CD4-positive, alpha-beta T cell (primary cell): ENCODE measurements around the gene MTM1. TPM values are rescaled to one million over a fixed set of nuclear protein-coding genes. Genes with fewer than 3 reads are reported as not detected.
A peak's percentile ranks its signal among the peaks of the same experiment; 100 is the strongest.

ENCODE experiments used
- ATAC-seq: fragments of 200-7000 bp; cut with Tn5 transposase; one replicate; pipeline ENCODE4 v1.10.0; 2022; ENCODE audit warnings: mild to moderate bottlenecking; ENCODE audit not compliant: poor library complexity
- CTCF ChIA-PET: fragments of 350-600 bp; sonication (Branson Sonifier 250); formaldehyde crosslinking; loops from one replicate; lab custom pipeline; 2021; ENCODE audit warnings: antibody characterized with exemption, inconsistent platforms; lab: Charles Lee
- POLR2A ChIA-PET: fragments of 350-600 bp; sonication (Branson Sonifier 250); formaldehyde crosslinking; loops from one replicate; lab custom pipeline; 2021; ENCODE audit warnings: antibody characterized with exemption, inconsistent platforms; lab: Charles Lee
- DNase-seq, 14 experiments: peaks; one replicate each; pipeline ENCODE4 v3.0.0-alpha.2; 2013 to 2020; ENCODE audit warnings: mixed read lengths in 2 of 14
- H3K27ac ChIP-seq, 2 donors: one replicate each; pipeline versions ENCODE4 v1.5.1 to v1.7.0; 2013; ENCODE audit warnings: low read length in 2 of 2, low read depth in 1 of 2, mild to moderate bottlenecking in 1 of 2
- H3K27me3 ChIP-seq, 2 experiments: 1 replicate in 1 of 2; 2 replicates in 1 of 2; pipeline versions ENCODE4 v1.6.1 to v1.7.0; 2013; ENCODE audit warnings: low read length in 2 of 2, control low read depth in 1 of 2, mild to moderate bottlenecking in 1 of 2, moderate library complexity in 1 of 2; ENCODE audit not compliant: insufficient read depth in 2 of 2, control insufficient read depth in 1 of 2
- H3K36me3 ChIP-seq: one replicate; pipeline ENCODE4 v1.6.1; 2013; ENCODE audit warnings: low read length, control low read depth; ENCODE audit not compliant: insufficient read depth
- H3K4me1 ChIP-seq: one replicate; pipeline ENCODE4 v1.6.1; 2013; ENCODE audit warnings: low read length, control low read depth; ENCODE audit not compliant: insufficient read depth
- H3K4me3 ChIP-seq: one replicate; pipeline ENCODE4 v1.5.1; 2013; ENCODE audit warnings: mild to moderate bottlenecking, low read length, moderate library complexity
- H3K9me3 ChIP-seq, 2 experiments: 1 replicate in 1 of 2; 2 replicates in 1 of 2; pipeline versions ENCODE4 v1.6.1 to v1.7.0; 2013; ENCODE audit warnings: low read length in 2 of 2, mild to moderate bottlenecking in 2 of 2, control low read depth in 1 of 2, moderate library complexity in 1 of 2; ENCODE audit not compliant: control insufficient read depth in 1 of 2, insufficient read depth in 1 of 2
- H3K27ac Mint-ChIP-seq: one replicate; pipeline ENCODE4 v1.8.0; 2020; ENCODE audit warnings: mixed read lengths
- H3K27me3 Mint-ChIP-seq: one replicate; pipeline ENCODE4 v1.8.0; 2021; ENCODE audit warnings: mixed read lengths
- H3K36me3 Mint-ChIP-seq: one replicate; pipeline ENCODE4 v1.8.0; 2021; ENCODE audit warnings: low read depth, mixed read lengths
- H3K4me1 Mint-ChIP-seq: one replicate; pipeline ENCODE4 v1.8.0; 2021; ENCODE audit warnings: low read depth, mixed read lengths
- H3K4me3 Mint-ChIP-seq: one replicate; pipeline ENCODE4 v1.8.0; 2020; ENCODE audit warnings: mild to moderate bottlenecking, mixed read lengths
- H3K9me3 Mint-ChIP-seq: one replicate; pipeline ENCODE4 v1.8.0; 2020; ENCODE audit warnings: mixed read lengths
- CTCF ChIP-seq: fragments of 200-600 bp; IDR thresholded peaks from one replicate; pipeline ENCODE4 v1.8.0; 2022; ENCODE audit warnings: antibody characterized with exemption, mild to moderate bottlenecking
- intact Hi-C, 2 experiments: fragments of 100-400 bp; cut with DNase I in 1 of 2; cut with micrococcal nuclease in 1 of 2; formaldehyde crosslinking; loops; one replicate each; pipeline versions ENCODE4 v1.15.1 to v1.9.0; 2023 to 2025; cut with DNase I, micrococcal nuclease
- total RNA-seq, 174 experiments: library from RNA in 2 of 174; stranded (reverse) in 2 of 174; gene quantifications; one replicate each; pipeline ENCODE4 v1.2.3 and lab custom pipeline; 2021 to 2026

The MTM1 gene
- total RNA-seq, 2 experiments from 2014 or later: 20.6 to 26.9 TPM

DNA sequence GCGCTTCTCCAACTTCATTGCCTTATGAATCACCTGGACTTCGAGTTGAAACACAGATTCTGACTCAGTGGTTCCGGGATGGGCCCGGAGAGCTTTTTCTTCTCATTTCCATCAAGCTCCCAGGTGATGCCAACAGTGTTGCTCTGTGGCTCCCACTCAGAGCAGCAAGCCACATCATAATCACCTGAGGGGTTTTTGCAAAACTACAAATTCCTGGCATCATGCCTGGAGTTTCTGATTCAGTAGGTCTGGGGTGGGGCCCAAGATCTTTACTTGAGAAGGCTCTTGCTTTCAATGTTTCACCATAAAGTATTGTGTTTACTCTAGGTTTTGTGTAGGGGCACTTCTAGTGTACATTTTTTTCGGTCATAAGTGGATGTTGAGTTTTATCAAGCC lies 7.0 kb downstream of the MTM1 start:
- peak overlapping the region; percentile 27 to 45 for H3K27ac ChIP-seq
- DNase-seq (peak in 13 of 14 experiments; percentile 9 to 80 (median 37)), ATAC-seq (peak; percentile 78)
- H3K27me3 Mint-ChIP-seq: no peaks in the 10 kb centered on the region
- H3K4me3 Mint-ChIP-seq: peak overlapping the region; percentile 98
- ChIA-PET POLR2A (interaction anchor here (1.1 to 1.8 kb wide), 3 partner anchors 11 to 636 kb away, joined by 3 to 5 read pairs (median 3); partner anchors contain the start of gene MAMLD1), CTCF (interaction anchor here (1.0 kb wide), 1 partner anchor 12 kb away, joined by 5 read pairs; no protein-coding TSS in a partner anchor)
- peaks cover 7% of the 10 kb centered on the region for H3K36me3 Mint-ChIP-seq
- intact Hi-C loops: loop anchor here (10.0 kb wide), 2 partner anchors 119 to 211 kb away; partner anchors contain the start of genes MAMLD1 (in 1 of the 2) and MTMR1 (in 1 of the 2)
- no peaks in the 10 kb centered on the region for H3K27me3 ChIP-seq
- H3K36me3 ChIP-seq: peaks cover 2% of the 10 kb centered on the region
- peak overlapping the region; percentile 33 for H3K4me3 ChIP-seq
- H3K9me3 ChIP-seq: no peaks in the 10 kb centered on the region
- no peak for TF ChIP-seq CTCF
- H3K9me3 Mint-ChIP-seq: no peaks in the 10 kb centered on the region
- peak overlapping the region; percentile 95 for H3K27ac Mint-ChIP-seq
- peaks cover 88% of the 10 kb centered on the region for H3K4me1 Mint-ChIP-seq
- peaks cover 48% of the 10 kb centered on the region for H3K4me1 ChIP-seq

DNA sequence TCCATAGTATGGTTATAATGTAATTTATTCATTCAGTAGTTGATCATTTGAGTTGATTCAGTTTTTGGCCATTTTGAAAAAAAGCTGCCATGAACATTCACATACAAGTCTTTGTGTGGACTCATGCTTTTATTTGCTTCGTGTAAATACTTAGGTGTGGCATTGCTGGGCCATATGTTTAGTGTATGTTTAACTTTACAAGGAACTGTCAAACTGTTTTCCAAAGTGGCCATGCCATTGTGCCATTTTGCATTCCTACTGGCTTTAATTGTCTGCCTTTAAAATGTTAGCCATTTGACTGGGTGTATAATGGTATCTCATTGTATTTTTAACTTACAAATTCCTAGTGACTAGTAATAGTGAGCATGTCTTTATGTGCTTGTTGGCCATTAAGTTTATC lies 8.8 kb downstream of the MTM1 start:
- H3K4me1 Mint-ChIP-seq: peaks cover 87% of the 10 kb centered on the region
- peaks cover 41% of the 10 kb centered on the region for H3K4me1 ChIP-seq

GRCh38 chrX:150581093-150581775 lies 12.8 kb downstream of the MTM1 start:
- H3K27me3 Mint-ChIP-seq: no peaks in the 10 kb centered on the region
- intact Hi-C loops: loop anchor here in 1 of 2 experiments (10.0 kb wide), 1 partner anchor 96 kb away; no protein-coding TSS in a partner anchor
- CTCF ChIA-PET: no interaction called here
- H3K4me1 Mint-ChIP-seq: peaks cover 69% of the 10 kb centered on the region
- no peaks in the 10 kb centered on the region for H3K9me3 ChIP-seq
- H3K36me3 Mint-ChIP-seq: peaks cover 7% of the 10 kb centered on the region
- no peak for TF ChIP-seq CTCF
- ATAC-seq (no peak), DNase-seq (no peak)
- no peaks in the 10 kb centered on the region for H3K9me3 Mint-ChIP-seq
- no peak overlapping the region for H3K4me3 ChIP-seq
- H3K4me1 ChIP-seq: peaks cover 15% of the 10 kb centered on the region
- H3K36me3 ChIP-seq: peaks cover 2% of the 10 kb centered on the region
- no peak overlapping the region for H3K27ac ChIP-seq
- no peak overlapping the region for H3K4me3 Mint-ChIP-seq
- no peak overlapping the region for H3K27ac Mint-ChIP-seq
- POLR2A ChIA-PET: no interaction called here
- H3K27me3 ChIP-seq: no peaks in the 10 kb centered on the region

More for the DNA sequence above, 8.8 kb downstream of the MTM1 start:
- ATAC-seq (no peak), DNase-seq (no peak)
- Mint-ChIP-seq H3K4me3 (peak overlapping the region; percentile 46), H3K27ac (peak overlapping the region; percentile 95), H3K27me3 (no peaks in the 10 kb centered on the region), H3K9me3 (no peaks in the 10 kb centered on the region), H3K36me3 (peaks cover 7% of the 10 kb centered on the region)
- H3K27ac ChIP-seq: no peak overlapping the region
- H3K9me3 ChIP-seq: no peaks in the 10 kb centered on the region
- POLR2A ChIA-PET: no interaction called here
- CTCF ChIA-PET: no interaction called here
- H3K4me3 ChIP-seq: no peak overlapping the region
- peaks cover 2% of the 10 kb centered on the region for H3K36me3 ChIP-seq
- intact Hi-C loops: loop anchor here (10.0 kb wide), 2 partner anchors 118 to 212 kb away; partner anchors contain the start of genes MAMLD1 (in 1 of the 2) and MTMR1 (in 1 of the 2)
- no peak for TF ChIP-seq CTCF
- H3K27me3 ChIP-seq: no peaks in the 10 kb centered on the region
